ENCODE data around the gene GGNBP2. TPM values are rescaled to one million over a fixed set of nuclear protein-coding genes. Genes with fewer than 3 reads are reported as not detected.

GGNBP2 gene
- total and polyA plus RNA-seq, 2 of the 8 experiments (the other 6 are each of a cell fraction or from before 2014, with no cell fraction given), result 29.2 to 35.8 TPM

- CTCF ChIA-PET (ENCODE audit: partially characterized antibody), result interaction anchor here (0.9 kb wide), 1 partner anchor 88 kb away, joined by 3 read pairs; no protein-coding TSS in a partner anchor
- no peak overlapping the region for H2BK120ac ChIP-seq (replicated peaks; ENCODE audit: low read depth, low read length)
- TF ChIP-seq ATF2 (IDR thresholded peaks at IDR 0.05; ENCODE audit: low read length) (no peak), POU5F1 (IDR thresholded peaks at IDR 0.05; ENCODE audit: low read depth, low read length) (no peak), EZH2 (IDR thresholded peaks at IDR 0.05; ENCODE audit: low read depth, low read length, severe bottlenecking) (no peak), CBX8 (IDR thresholded peaks at IDR 0.05; ENCODE audit: borderline replicate concordance, low read depth, low read length) (no peak)
- DNase-seq (ENCODE audit: low read depth in 1 of 2, low spot score in 2 of 2) (no peak), FAIRE-seq (no peak)
- H4K20me1 ChIP-seq (replicated peaks in 1 of 2; ENCODE audit: control insufficient read depth in 1 of 2, insufficient read depth in 2 of 2, low read length in 2 of 2), result peaks cover 10% of the 10 kb centered on the region in 2 experiments
- no peak overlapping the region for H2BK5ac ChIP-seq (ENCODE audit: low read depth, low read length)
- 90% methylated on average over 5 of the region's 5 CpGs; no CpG with 5 or more reads in 1 of the 2 experiments for WGBS, 2 experiments (ENCODE audit: extremely low coverage in 1 of 2, insufficient coverage in 1 of 2, insufficient read length in 1 of 2, insufficient replicate concordance in 2 of 2, low coverage in 1 of 2, low lambda C conversion rate in 2 of 2, missing lambda C conversion rate in 1 of 2)
- no peak overlapping the region for H3K27ac ChIP-seq (ENCODE audit: low read depth, low read length)
- no peak overlapping the region for H4K5ac ChIP-seq (ENCODE audit: insufficient read length, low read depth, low read length)
- no peak overlapping the region for H2BK20ac ChIP-seq (ENCODE audit: low read length)
- H3K4me3 ChIP-seq (ENCODE audit: extremely low read depth in 1 of 4, insufficient read depth in 2 of 4, low read depth in 3 of 4, low read length in 4 of 4), result no peak overlapping the region
- no peak overlapping the region for H3K4me2 ChIP-seq (ENCODE audit: insufficient read depth in 1 of 2, low read depth in 2 of 2, low read length in 2 of 2)
- no peak overlapping the region for H3K14ac ChIP-seq (ENCODE audit: insufficient read length)
- no peak overlapping the region for H3K56ac ChIP-seq (replicated peaks; ENCODE audit: insufficient read length, low read depth, low read length)
- H4K8ac ChIP-seq (ENCODE audit: extremely low read depth, insufficient read depth, low read length), result no peak overlapping the region
- no peak overlapping the region for H3K18ac ChIP-seq (ENCODE audit: extremely low read depth, low read length)
- no peaks in the 10 kb centered on the region for H3K9me3 ChIP-seq (ENCODE audit: insufficient read depth in 2 of 2, low read depth in 1 of 2, low read length in 1 of 2)
- no peaks in the 10 kb centered on the region for H3K79me2 ChIP-seq (ENCODE audit: control insufficient read depth in 1 of 2, insufficient read depth in 2 of 2, low read length in 2 of 2)
- no peak overlapping the region for H2BK12ac ChIP-seq (ENCODE audit: low read depth, low read length)
- peaks cover 35 to 82% (median 57%) of the 10 kb centered on the region in 4 experiments for H3K36me3 ChIP-seq (ENCODE audit: control insufficient read depth in 2 of 4, insufficient read depth in 4 of 4, low read length in 3 of 4)
- H3K4ac ChIP-seq (replicated peaks; ENCODE audit: insufficient read length, low read depth, low read length), result no peak overlapping the region
- H2AFZ ChIP-seq (ENCODE audit: low read length), result no peak overlapping the region
- no peaks in the 10 kb centered on the region for H3K23me2 ChIP-seq (ENCODE audit: low read depth, low read length)
- no peak overlapping the region for H3K23ac ChIP-seq (ENCODE audit: insufficient read length)
- H3K79me1 ChIP-seq (ENCODE audit: low read depth, low read length), result no peaks in the 10 kb centered on the region
- no peaks in the 10 kb centered on the region for H3K27me3 ChIP-seq (replicated peaks in 1 of 4; ENCODE audit: control insufficient read depth in 3 of 4, extremely low read depth in 1 of 4, insufficient read depth in 3 of 4, low read length in 3 of 4)
- H3K9ac ChIP-seq (replicated peaks in 1 of 4; ENCODE audit: extremely low read depth in 1 of 4, low read depth in 3 of 4, low read length in 3 of 4), result no peak overlapping the region
- POLR2A ChIA-PET (ENCODE audit: partially characterized antibody), result interaction anchor here (1.3 to 13.9 kb wide), 6 partner anchors 7 to 38 kb away, joined by 3 to 205 read pairs (median 42); partner anchors contain the start of genes MYO19 and PIGW
- H2BK15ac ChIP-seq (ENCODE audit: low read length), result no peak overlapping the region
- no peaks in the 10 kb centered on the region for H3K4me1 ChIP-seq (replicated peaks in 1 of 4; ENCODE audit: control insufficient read depth in 3 of 4, insufficient read depth in 4 of 4, low read length in 3 of 4)
- H4K91ac ChIP-seq (replicated peaks; ENCODE audit: insufficient read length, low read length), result no peak overlapping the region
- no peak overlapping the region for H2AK5ac ChIP-seq (ENCODE audit: low read depth, low read length)
Measured at GRCh38 chr17:36512641-36513040, 32.1 kb upstream of the GGNBP2 start.
